Stimulated activated CD4-positive, alpha-beta T cell treated with anti-CD3 and anti-CD28 coated beads, Interleukin-4, amount 100 ng/mL, for 1 hour (primary cell): ENCODE results near the gene OSBPL3.

Experiments used
- DNase-seq: peaks from one replicate; pipeline ENCODE4 v3.0.0-alpha.2; 2020

The OSBPL3 gene

DNA sequence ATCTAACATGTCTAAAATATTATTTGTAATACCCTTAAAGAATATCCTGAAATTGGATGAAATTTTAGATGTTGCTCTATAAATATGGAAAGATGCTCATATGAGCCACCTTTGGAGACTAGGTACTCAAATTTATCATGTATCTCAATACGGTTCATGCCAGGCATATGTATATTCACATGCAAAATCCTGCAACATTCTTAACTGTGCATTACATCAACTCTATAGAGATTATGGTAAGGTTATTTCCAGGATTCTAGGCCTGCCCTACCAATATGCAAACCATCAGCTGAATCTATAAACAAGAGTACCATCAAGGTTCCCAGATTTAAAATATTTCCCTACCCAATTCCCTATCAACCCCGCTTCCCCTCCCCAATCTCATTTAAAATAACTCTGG lies 27.5 kb downstream of the OSBPL3 start:
- no peak for DNase-seq

GRCh38 chr7:24951441-24951980 lies 28.5 kb downstream of the OSBPL3 start:
- no peak for DNase-seq

- no peak for DNase-seq
These were observed 30.1 kb downstream of the OSBPL3 start for GRCh38 chr7:24949884-24950283.

- DNase-seq: no peak
These were observed 31.2 kb downstream of the OSBPL3 start for GRCh38 chr7:24948739-24949138.

- DNase-seq: no peak
These were observed 33.5 kb downstream of the OSBPL3 start for GRCh38 chr7:24946467-24946866.

GRCh38 chr7:24945899-24946298 lies 34.1 kb downstream of the OSBPL3 start:
- DNase-seq: no peak

GRCh38 chr7:24943096-24943948 lies 36.7 kb downstream of the OSBPL3 start:
- no peak for DNase-seq

DNA sequence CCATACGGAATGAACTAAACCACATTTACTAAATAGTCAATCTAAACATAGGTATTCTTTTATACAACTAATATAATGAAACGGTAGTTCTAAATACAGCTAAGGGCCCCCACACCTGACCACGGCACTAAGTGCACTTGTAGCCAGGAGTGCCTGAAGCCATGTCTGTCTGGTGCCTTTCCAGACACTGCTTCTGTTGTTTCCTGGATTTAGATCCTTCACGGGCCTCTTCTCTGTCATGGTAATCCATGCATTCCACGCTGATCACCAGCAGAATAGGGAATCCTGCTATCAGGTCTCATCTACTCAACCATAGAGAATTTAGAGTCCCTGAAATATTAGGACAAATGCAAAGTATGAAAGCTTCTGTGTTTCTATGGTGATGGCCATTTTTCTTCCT lies 37.8 kb downstream of the OSBPL3 start:
- DNase-seq: no peak

DNA sequence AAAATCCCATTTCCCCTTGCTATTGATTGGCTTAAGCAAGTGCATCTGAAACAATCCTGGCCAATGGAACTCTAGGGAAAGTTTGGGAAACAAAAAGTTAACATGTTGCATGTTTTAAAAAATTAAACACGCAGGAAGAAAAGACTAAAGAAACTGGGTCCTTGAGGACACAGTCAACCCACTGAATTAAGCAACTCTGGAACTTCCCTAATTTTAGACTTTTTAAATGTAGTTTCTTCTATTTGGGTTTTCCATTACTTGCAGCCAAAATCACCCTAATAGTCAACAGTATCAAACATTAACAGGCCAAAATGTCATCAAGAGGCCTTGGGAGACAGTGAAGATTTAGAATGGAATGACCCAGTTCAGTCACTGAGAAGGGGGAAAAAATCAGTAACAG lies 40.6 kb downstream of the OSBPL3 start:
- DNase-seq: no peak

- no peak for DNase-seq
These were observed 43.7 kb downstream of the OSBPL3 start for GRCh38 chr7:24936121-24936824.

- no peak for DNase-seq
These were observed 46.7 kb downstream of the OSBPL3 start for GRCh38 chr7:24933298-24933697.

DNA sequence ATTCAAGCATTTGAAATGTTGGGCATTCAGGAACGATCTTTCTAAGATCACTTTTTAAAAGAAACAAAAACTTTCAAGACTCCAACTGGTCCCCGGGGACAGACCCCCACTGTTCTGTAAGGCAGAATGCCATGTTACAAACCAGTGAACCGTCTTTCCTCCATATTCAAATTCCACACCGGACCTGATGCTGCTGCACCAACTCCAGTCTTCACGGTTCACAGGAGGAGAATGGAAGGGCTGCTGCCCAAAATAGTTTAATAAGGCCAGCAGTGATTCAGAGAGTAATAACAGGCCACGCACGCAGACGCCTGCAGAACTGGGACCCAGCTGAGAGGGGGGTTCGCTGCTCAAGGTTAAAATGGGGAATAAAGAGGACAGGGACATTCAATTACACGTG lies 47.2 kb downstream of the OSBPL3 start:
- DNase-seq: no peak

DNA sequence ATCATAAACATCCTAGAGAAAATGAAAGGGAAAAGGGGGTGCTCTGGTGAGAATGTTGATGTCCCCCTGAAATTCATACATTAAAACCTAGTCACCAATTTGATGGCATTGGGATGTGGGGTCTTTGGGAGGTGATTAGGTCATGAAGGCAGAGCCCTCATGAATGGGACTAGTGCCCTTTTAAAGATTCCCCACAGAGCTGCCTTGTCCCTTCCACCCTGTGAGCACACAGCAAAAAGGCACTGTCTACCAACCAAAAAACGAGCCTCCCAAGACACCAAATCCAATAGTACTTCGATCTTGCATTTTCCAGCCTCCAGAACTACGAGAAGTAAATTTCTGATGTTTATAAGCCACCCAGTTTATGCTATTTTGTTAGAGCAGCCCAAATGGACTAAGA lies 47.6 kb downstream of the OSBPL3 start:
- no peak for DNase-seq

- DNase-seq: no peak
These were observed 48.1 kb downstream of the OSBPL3 start for GRCh38 chr7:24931844-24932243.

- no peak for DNase-seq
These were observed 49.1 kb downstream of the OSBPL3 start for GRCh38 chr7:24930856-24931255.

DNA sequence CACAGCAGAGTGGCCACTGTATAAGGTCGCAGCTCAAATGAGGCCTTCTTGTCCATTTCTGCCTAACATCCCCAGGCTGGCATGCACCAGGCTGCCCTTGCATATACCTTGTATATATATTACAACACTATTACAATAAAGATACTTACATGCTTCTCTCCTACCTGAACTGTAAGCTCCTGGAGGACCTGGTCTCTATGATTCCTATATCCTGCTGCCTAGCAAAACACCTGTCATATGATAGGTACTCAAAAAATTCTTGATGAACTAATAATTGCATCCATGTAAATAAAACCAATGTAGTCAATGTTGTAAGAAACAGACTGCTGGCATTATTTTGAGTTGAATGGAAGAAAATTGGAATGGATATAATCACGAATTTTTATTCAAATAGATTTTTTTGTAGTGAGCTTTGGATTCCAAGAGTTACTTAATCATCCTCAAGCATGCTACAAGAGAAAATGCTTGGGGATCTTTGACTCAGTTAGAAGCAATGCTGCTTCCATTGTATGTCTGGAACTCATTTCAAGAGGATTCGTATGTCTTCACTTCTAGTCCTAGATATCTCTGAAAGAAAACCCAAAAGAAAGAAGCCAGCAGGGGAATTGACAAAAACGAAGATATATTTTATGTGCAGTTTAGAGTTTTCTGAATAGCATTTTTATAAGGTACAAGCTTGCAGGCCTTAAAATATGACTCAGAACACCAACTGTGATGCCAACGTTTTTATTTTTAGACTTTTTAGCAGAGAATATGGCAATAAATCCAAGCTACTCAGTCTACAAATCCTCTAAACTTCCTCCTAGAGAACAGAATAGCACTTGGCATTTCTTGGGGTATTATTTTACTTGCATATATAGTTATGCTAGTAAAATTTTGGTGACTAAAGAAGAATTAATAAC lies 53.1 kb downstream of the OSBPL3 start:
- DNase-seq: no peak

GRCh38 chr7:24924375-24924774 lies 55.6 kb downstream of the OSBPL3 start:
- DNase-seq: no peak

GRCh38 chr7:24923172-24923865 lies 56.7 kb downstream of the OSBPL3 start:
- no peak for DNase-seq

- no peak for DNase-seq
These were observed 57.7 kb downstream of the OSBPL3 start for GRCh38 chr7:24922099-24922773.

DNA sequence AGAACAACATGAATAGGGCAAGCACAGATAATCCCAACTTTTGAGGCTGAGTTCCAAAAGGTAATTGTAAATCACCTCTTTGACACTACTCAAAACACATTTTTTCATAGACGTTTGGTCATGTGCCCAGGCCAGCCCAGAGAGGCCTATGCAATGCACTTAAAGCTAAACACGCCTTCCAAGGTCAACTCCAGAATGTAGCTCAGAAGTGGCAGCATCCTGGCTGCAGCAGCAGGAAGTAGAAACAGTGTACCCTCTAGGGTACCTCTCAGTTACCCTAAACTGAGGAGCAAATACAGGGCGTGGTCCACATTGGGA lies 58.7 kb downstream of the OSBPL3 start:
- DNase-seq: no peak

GRCh38 chr7:24920451-24921361 lies 59.3 kb downstream of the OSBPL3 start:
- no peak for DNase-seq
